Lower lobe of right lung (tissue), 2 donors: ENCODE measurements around the gene AP5B1. TPM values are rescaled to one million over a fixed set of nuclear protein-coding genes. Genes with fewer than 3 reads are reported as not detected.
"Not testable (repeated sequence)": the region's sequence is repeated elsewhere in the genome, so short reads cannot be mapped to it uniquely, and the experiment has no call there.

Experiments used
- ATAC-seq, 2 donors: fragments of 200-7000 bp; cut with Tn5 transposase; one replicate each; pipeline ENCODE4 v1.9.1; 2020 to 2022; ENCODE audit warnings: mild to moderate bottlenecking in 2 of 2, moderate library complexity in 2 of 2
- DNase-seq: peaks from one replicate; pipeline ENCODE4 v3.0.0-alpha.2; 2020
- H3K27ac ChIP-seq: fragments of 200-600 bp; one replicate; pipeline ENCODE4 v1.8.0; 2022
- H3K27me3 ChIP-seq: fragments of 200-600 bp; one replicate; pipeline ENCODE4 v1.8.0; 2022; ENCODE audit warnings: low read depth
- H3K36me3 ChIP-seq: fragments of 200-600 bp; one replicate; pipeline ENCODE4 v1.8.0; 2022; ENCODE audit warnings: mild to moderate bottlenecking
- H3K4me1 ChIP-seq: fragments of 200-600 bp; one replicate; pipeline ENCODE4 v1.8.0; 2022
- H3K4me3 ChIP-seq: fragments of 200-600 bp; one replicate; pipeline ENCODE4 v1.8.0; 2022; ENCODE audit warnings: mild to moderate bottlenecking
- H3K9me3 ChIP-seq: fragments of 200-600 bp; one replicate; pipeline ENCODE4 v1.8.0; 2022
- CTCF ChIP-seq: fragments of 200-600 bp; IDR thresholded peaks from one replicate; pipeline ENCODE4 v1.8.0; 2022; ENCODE audit warnings: antibody characterized with exemption, mild to moderate bottlenecking
- intact Hi-C: fragments of 100-400 bp; cut with DNase I; formaldehyde crosslinking; loops from one replicate; pipeline ENCODE4 v1.11.0; 2022
- total RNA-seq: library from RNA; stranded (reverse); fragmentation: NEBNext Ultra II Directional; extraction: Animal tissue kit (Norgen Biotek cat#: 25700); gene quantifications from one replicate; pipeline ENCODE4 v1.2.1, GENCODE V29; 2021
- donor health status: DM: no; HTN: yes; CAD: no; lungs with severe emphysema.

Gene AP5B1
- total RNA-seq, 1 donor from 2014 or later = 46.3 TPM

DNA sequence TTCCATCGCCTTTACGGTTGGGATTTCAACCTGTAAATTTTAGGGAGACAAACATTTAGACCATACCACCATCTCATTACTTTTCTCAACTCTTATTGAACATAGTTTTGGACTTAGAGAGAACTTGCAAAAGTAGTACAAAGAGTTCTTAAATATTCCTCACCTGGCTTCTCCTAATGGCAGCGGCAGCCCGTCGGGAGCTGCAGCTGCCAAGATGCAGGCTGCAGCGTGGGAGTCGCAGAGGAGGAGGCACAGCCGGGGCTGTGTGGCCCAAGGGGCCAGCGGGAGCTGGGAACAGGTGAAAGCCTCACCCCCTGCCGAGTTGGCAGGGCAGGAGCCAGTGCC, 37.1 kb downstream of the AP5B1 start:
- intact Hi-C loops = no loop called here
- H3K4me3 ChIP-seq = no peak overlapping the region
- no peak for TF ChIP-seq CTCF
- no peaks in the 10 kb centered on the region for H3K4me1 ChIP-seq
- no peaks in the 10 kb centered on the region for H3K9me3 ChIP-seq
- H3K27ac ChIP-seq = no peak overlapping the region
- H3K36me3 ChIP-seq = no peaks in the 10 kb centered on the region
- ATAC-seq (no peak), DNase-seq (no peak)
- no peaks in the 10 kb centered on the region for H3K27me3 ChIP-seq

GRCh38 chr11:65742353-65742752, 38.4 kb downstream of the AP5B1 start:
- no peak for ATAC-seq
- Histone ChIP-seq H3K4me3 (no peak overlapping the region), H3K27me3 (peaks cover 4% of the 10 kb centered on the region), H3K27ac (no peak overlapping the region), H3K36me3 (no peaks in the 10 kb centered on the region), H3K4me1 (no peaks in the 10 kb centered on the region), H3K9me3 (no peaks in the 10 kb centered on the region)
- no peak for TF ChIP-seq CTCF
- intact Hi-C loops = no loop called here
- DNase-seq = no peak

DNA sequence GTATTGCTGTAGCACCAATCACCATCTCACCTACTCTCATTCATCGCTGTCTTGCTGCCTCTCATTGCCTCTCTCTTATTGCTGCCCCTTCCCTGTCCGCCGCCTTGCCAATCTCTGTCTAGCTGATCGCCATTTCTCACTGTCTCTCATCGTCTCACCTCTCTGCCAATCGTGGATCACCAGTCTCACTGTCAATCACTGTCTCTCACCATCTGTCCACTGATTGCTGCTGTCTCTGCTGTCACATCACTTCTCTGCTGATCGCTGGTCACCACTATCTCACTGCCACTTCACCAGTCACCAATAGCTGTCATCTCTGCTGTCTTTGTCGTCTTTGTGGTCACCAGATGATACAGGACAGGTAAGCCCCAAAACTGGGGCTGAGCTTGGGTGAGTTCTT, 39.6 kb downstream of the AP5B1 start:
- no peak overlapping the region for H3K4me3 ChIP-seq
- peaks cover 4% of the 10 kb centered on the region for H3K27me3 ChIP-seq
- H3K36me3 ChIP-seq = no peaks in the 10 kb centered on the region
- no peaks in the 10 kb centered on the region for H3K9me3 ChIP-seq
- ATAC-seq (no peak), DNase-seq (no peak)
- H3K4me1 ChIP-seq = no peaks in the 10 kb centered on the region
- H3K27ac ChIP-seq = no peak overlapping the region
- intact Hi-C loops = no loop called here
- TF ChIP-seq CTCF = no peak

DNA sequence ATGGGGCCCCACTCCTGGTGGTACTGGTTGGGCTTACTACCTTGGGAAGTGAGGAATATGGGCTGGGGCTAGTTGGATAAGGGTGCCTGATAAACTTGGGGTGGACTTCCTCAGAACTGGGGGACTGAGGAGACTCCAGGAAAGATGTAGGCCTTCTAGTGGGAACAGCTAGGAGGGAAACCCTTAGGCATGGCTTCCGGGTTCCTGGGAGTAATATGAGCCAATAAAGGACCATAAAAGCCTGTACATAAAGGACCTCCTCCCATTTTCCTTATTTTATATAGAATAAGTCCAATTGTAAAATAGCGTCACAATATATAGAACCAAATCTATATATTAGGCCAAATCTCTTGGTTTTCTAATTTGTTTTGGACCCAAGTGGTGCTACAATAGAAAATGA, 41.8 kb downstream of the AP5B1 start:
- Histone ChIP-seq H3K27ac (no peak overlapping the region), H3K36me3 (no peaks in the 10 kb centered on the region), H3K9me3 (no peaks in the 10 kb centered on the region), H3K4me3 (no peak overlapping the region), H3K4me1 (no peaks in the 10 kb centered on the region), H3K27me3 (peaks cover 4% of the 10 kb centered on the region)
- no peak for DNase-seq
- intact Hi-C loops = no loop called here
- TF ChIP-seq CTCF = no peak
- no peak for ATAC-seq

- Histone ChIP-seq H3K4me3 (no peak overlapping the region), H3K9me3 (no peaks in the 10 kb centered on the region), H3K4me1 (no peaks in the 10 kb centered on the region), H3K27ac (no peak overlapping the region), H3K27me3 (peaks cover 4% of the 10 kb centered on the region), H3K36me3 (no peaks in the 10 kb centered on the region)
- no peak for DNase-seq
- no peak for ATAC-seq
- TF ChIP-seq CTCF = no peak
- intact Hi-C loops = no loop called here
Observed at GRCh38 chr11:65736810-65737209, 44.0 kb downstream of the AP5B1 start.

- DNase-seq, H3K27me3 ChIP-seq, ATAC-seq, H3K4me3 ChIP-seq, H3K9me3 ChIP-seq, H3K4me1 ChIP-seq, H3K27ac ChIP-seq, intact Hi-C loops, H3K36me3 ChIP-seq: not testable (repeated sequence)
Observed at GRCh38 chr11:65735111-65735510, 45.7 kb downstream of the AP5B1 start.
